GM12878 (cell line): ENCODE results near the gene CABLES1. TPM values are rescaled to one million over a fixed set of nuclear protein-coding genes. Genes with fewer than 3 reads are reported as not detected.

Experiments
- CEBPZ ChIP-seq: fragments of 150-350 bp; IDR thresholded peaks from 2 replicates; pipeline ENCODE4 v1.6.1; 2016; ENCODE audit warnings: low read depth, low read length
- CHD1 ChIP-seq: IDR thresholded peaks from 2 replicates; pipeline ENCODE4 v1.6.1; 2012; ENCODE audit warnings: low read depth, low read length, improper control_type of control experiment
- DPF2 ChIP-seq: fragments of 450-650 bp; IDR thresholded peaks from 2 replicates; pipeline ENCODE4 v1.6.1; 2017; ENCODE audit warnings: mild to moderate bottlenecking
- ELK1 ChIP-seq: IDR thresholded peaks from 2 replicates; pipeline ENCODE4 v1.6.1; 2012; ENCODE audit warnings: low read depth, low read length, improper control_type of control experiment
- FOXK2 ChIP-seq: fragments of 450-650 bp; IDR thresholded peaks from 2 replicates; pipeline ENCODE4 v1.6.1; 2017; ENCODE audit warnings: mild to moderate bottlenecking, moderate library complexity
- FOXM1 ChIP-seq: IDR thresholded peaks from 2 replicates; pipeline ENCODE4 v1.6.1; 2012; ENCODE audit warnings: low read depth, mild to moderate bottlenecking, inconsistent platforms, low read length, moderate library complexity
- HDAC2 ChIP-seq: fragments of 200-600 bp; sonication (generic); IDR thresholded peaks from 2 replicates; pipeline ENCODE4 v1.6.1; 2017
- MTA2 ChIP-seq: fragments of 450-650 bp; IDR thresholded peaks from 2 replicates; pipeline ENCODE4 v1.6.1; 2016; ENCODE audit warnings: low read depth, mild to moderate bottlenecking, moderate library complexity
- NFYA ChIP-seq: IDR thresholded peaks from 2 replicates; pipeline ENCODE4 v1.6.1; 2011; ENCODE audit warnings: low read depth, mild to moderate bottlenecking, low read length, improper control_type of control experiment, borderline replicate concordance
- NKRF ChIP-seq: fragments of 450-650 bp; conservative IDR thresholded peaks from 2 replicates; pipeline ENCODE4 v1.6.1; 2017; ENCODE audit warnings: mild to moderate bottlenecking, moderate library complexity
- POLR2AphosphoS5 ChIP-seq: IDR thresholded peaks from 2 replicates; pipeline ENCODE4 v1.6.1; 2011; ENCODE audit warnings: mild to moderate bottlenecking, low read length, inconsistent platforms
- RAD21 ChIP-seq: IDR thresholded peaks from 2 replicates; pipeline ENCODE4 v1.6.1; 2011; ENCODE audit warnings: mild to moderate bottlenecking, low read depth, low read length, moderate library complexity; ENCODE audit not compliant: insufficient read depth
- SIN3A ChIP-seq: IDR thresholded peaks from 2 replicates; pipeline ENCODE4 v1.6.1; 2012; ENCODE audit warnings: low read depth, low read length, improper control_type of control experiment
- SIX5 ChIP-seq: IDR thresholded peaks from 2 replicates; pipeline ENCODE4 v1.6.1; 2011; ENCODE audit warnings: mild to moderate bottlenecking, low read depth, low read length, moderate library complexity; ENCODE audit not compliant: severe bottlenecking
- ZNF687 ChIP-seq: fragments of 450-650 bp; IDR thresholded peaks from 2 replicates; pipeline ENCODE4 v1.6.1; 2017; ENCODE audit warnings: mild to moderate bottlenecking, moderate library complexity
- polyA plus RNA-seq, 11 experiments: library from polyadenylated mRNA; depleted of rRNA in 4 of 11; unstranded in 6 of 11; stranded (reverse) in 5 of 11; fragments of >200 nt; fragmentation: Nextera tagmentation in 4 of 11; fragmentation: Illumina TruSeq in 1 of 11; extraction: Ambion mirVana in 4 of 11; extraction: Trizol in 1 of 11; gene quantifications; 1 replicate in 1 of 11; 2 replicates in 10 of 11; pipeline versions ENCODE4 v1.2.1 to v1.2.3, GENCODE V29; 2011 to 2016; ENCODE audit warnings: inconsistent platforms in 2 of 11, missing spikeins in 2 of 11, low read depth in 1 of 11
- total RNA-seq, 4 experiments: library from RNA; depleted of rRNA in 3 of 4; stranded (reverse); fragments of >200 nt in 3 of 4; fragmentation: Illumina TruSeq in 1 of 4; extraction: Trizol in 1 of 4; gene quantifications; 2 replicates each; pipeline versions ENCODE4 v1.2.1 to v1.2.3, GENCODE V29; 2013 to 2021
- TF ChIP-seq, protein P1 (sequence below): IDR thresholded peaks from 2 replicates; pipeline ENCODE4 v1.6.1; 2011; ENCODE audit warnings: mild to moderate bottlenecking, low read depth, low read length, moderate library complexity; ENCODE audit not compliant: insufficient replicate concordance
- TF ChIP-seq, protein P2 (sequence below): IDR thresholded peaks from 2 replicates; pipeline ENCODE4 v1.6.1; 2012; ENCODE audit warnings: low read depth, low read length, improper control_type of control experiment

Gene CABLES1
- total and polyA plus RNA-seq, 10 of the 15 experiments (the other 5 are each of a cell fraction or from before 2014, with no cell fraction given) = 2.9 to 27.2 (median 8.2) TPM

- TF ChIP-seq CEBPZ (no peak), DPF2 (peak; percentile 8; the same call in 1 of the 2 replicates), RAD21 (no peak), FOXM1 (no peak), CHD1 (peak; percentile 77; the same call in 1 of the 2 replicates), NKRF (peak; percentile 69; the same call in 1 of the 2 replicates), ELK1 (no peak), FOXK2 (no peak), POLR2AphosphoS5 (peak; percentile 85), MTA2 (no peak), HDAC2 (no peak), SIN3A (0 out of 2 replicates have a peak, but pooled peaks have one; percentile 30), NFYA (no peak), SIX5 (no peak), ZNF687 (peak; percentile 43)
- TF ChIP-seq, protein P1, sequence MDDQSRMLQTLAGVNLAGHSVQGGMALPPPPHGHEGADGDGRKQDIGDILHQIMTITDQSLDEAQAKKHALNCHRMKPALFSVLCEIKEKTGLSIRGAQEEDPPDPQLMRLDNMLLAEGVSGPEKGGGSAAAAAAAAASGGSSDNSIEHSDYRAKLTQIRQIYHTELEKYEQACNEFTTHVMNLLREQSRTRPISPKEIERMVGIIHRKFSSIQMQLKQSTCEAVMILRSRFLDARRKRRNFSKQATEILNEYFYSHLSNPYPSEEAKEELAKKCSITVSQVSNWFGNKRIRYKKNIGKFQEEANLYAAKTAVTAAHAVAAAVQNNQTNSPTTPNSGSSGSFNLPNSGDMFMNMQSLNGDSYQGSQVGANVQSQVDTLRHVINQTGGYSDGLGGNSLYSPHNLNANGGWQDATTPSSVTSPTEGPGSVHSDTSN = no peak
- TF ChIP-seq, protein P2, sequence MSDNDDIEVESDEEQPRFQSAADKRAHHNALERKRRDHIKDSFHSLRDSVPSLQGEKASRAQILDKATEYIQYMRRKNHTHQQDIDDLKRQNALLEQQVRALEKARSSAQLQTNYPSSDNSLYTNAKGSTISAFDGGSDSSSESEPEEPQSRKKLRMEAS = peak; percentile 57; the same call in 1 of the 2 replicates
Observed at GRCh38 chr18:23134780-23135549, at the start of gene CABLES1 (continued).
